Activated CD8-positive, alpha-beta memory T cell treated with anti-CD3 and anti-CD28 coated beads for 24 hours (primary cell): ENCODE measurements around the gene SAMD10.
"Not testable (repeated sequence)": the region's sequence is repeated elsewhere in the genome, so short reads cannot be mapped to it uniquely, and the experiment has no call there.

Experiments used
- DNase-seq: peaks from one replicate; pipeline ENCODE4 v3.0.0-alpha.2; 2020

The SAMD10 gene

GRCh38 chr20:63939061-63939935, 40.1 kb downstream of the SAMD10 start:
- DNase-seq = peak; percentile 57

- DNase-seq = no peak
Observed at GRCh38 chr20:63937596-63937995, 41.8 kb downstream of the SAMD10 start.

- DNase-seq = no peak
Observed at GRCh38 chr20:63935447-63935846, 44.0 kb downstream of the SAMD10 start.

GRCh38 chr20:63934271-63935068, 45.0 kb downstream of the SAMD10 start:
- peak; percentile 54 for DNase-seq

- DNase-seq = no peak
Observed at GRCh38 chr20:63933646-63934045, 45.8 kb downstream of the SAMD10 start.

- DNase-seq = no peak
Observed at GRCh38 chr20:63932606-63933160, 46.8 kb downstream of the SAMD10 start.

GRCh38 chr20:63931735-63932134, 47.7 kb downstream of the SAMD10 start:
- DNase-seq = no peak

- DNase-seq = no peak
Observed at GRCh38 chr20:63930971-63931553, 48.4 kb downstream of the SAMD10 start.

- DNase-seq = not testable (repeated sequence)
Observed at GRCh38 chr20:63929473-63929883, 50.0 kb downstream of the SAMD10 start.

- no peak for DNase-seq
Observed at GRCh38 chr20:63929071-63929470, 50.4 kb downstream of the SAMD10 start.

GRCh38 chr20:63926298-63926697, 53.1 kb downstream of the SAMD10 start:
- DNase-seq = no peak

- DNase-seq = no peak
Observed at GRCh38 chr20:63924241-63924640, 55.2 kb downstream of the SAMD10 start.
